MM.1S (cell line): ENCODE results near the gene PAX6.

Experiments used
- EZH2 ChIP-seq: fragments of 300-600 bp; sonication (generic); optimal IDR thresholded peaks from 2 replicates; pipeline ENCODE3; 2017; ENCODE audit warnings: low read depth, mild to moderate bottlenecking, antibody characterized with exemption, low read length, mixed read lengths
- EZH2phosphoT487 ChIP-seq: fragments of 300-600 bp; sonication (generic); IDR thresholded peaks from 2 replicates; pipeline ENCODE4 v1.6.1; 2018; ENCODE audit warnings: antibody characterized with exemption, low read length
- TF ChIP-seq, protein P1 (sequence below): fragments of 300-600 bp; sonication (generic); IDR thresholded peaks from 2 replicates; pipeline ENCODE4 v1.5.1; 2016; ENCODE audit warnings: antibody characterized with exemption, low read length, mixed read lengths

DNA sequence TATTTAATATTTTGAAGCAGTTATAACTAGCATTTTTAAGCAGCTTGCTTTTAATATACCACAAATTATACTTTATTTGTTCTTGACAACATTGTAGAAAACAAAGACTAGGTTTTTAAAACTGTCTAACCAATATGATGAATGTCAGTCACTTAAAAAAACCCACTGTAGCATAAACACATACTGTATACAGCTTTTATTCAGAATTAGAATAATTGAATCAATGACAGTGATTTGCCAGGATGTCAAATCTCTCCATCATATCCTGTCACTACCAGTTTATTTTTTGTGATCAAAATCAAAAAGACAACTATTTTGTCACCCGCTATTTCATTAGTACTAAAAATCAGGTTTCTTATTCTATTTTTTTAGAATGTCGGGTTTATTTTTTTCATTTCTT, 26.5 kb downstream of the PAX6 start:
- TF ChIP-seq, protein P1, sequence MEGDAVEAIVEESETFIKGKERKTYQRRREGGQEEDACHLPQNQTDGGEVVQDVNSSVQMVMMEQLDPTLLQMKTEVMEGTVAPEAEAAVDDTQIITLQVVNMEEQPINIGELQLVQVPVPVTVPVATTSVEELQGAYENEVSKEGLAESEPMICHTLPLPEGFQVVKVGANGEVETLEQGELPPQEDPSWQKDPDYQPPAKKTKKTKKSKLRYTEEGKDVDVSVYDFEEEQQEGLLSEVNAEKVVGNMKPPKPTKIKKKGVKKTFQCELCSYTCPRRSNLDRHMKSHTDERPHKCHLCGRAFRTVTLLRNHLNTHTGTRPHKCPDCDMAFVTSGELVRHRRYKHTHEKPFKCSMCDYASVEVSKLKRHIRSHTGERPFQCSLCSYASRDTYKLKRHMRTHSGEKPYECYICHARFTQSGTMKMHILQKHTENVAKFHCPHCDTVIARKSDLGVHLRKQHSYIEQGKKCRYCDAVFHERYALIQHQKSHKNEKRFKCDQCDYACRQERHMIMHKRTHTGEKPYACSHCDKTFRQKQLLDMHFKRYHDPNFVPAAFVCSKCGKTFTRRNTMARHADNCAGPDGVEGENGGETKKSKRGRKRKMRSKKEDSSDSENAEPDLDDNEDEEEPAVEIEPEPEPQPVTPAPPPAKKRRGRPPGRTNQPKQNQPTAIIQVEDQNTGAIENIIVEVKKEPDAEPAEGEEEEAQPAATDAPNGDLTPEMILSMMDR: no peak
- no peak for TF ChIP-seq EZH2
- no peak for TF ChIP-seq EZH2phosphoT487
